Measurements from ENCODE around the gene RAB20.

DNA sequence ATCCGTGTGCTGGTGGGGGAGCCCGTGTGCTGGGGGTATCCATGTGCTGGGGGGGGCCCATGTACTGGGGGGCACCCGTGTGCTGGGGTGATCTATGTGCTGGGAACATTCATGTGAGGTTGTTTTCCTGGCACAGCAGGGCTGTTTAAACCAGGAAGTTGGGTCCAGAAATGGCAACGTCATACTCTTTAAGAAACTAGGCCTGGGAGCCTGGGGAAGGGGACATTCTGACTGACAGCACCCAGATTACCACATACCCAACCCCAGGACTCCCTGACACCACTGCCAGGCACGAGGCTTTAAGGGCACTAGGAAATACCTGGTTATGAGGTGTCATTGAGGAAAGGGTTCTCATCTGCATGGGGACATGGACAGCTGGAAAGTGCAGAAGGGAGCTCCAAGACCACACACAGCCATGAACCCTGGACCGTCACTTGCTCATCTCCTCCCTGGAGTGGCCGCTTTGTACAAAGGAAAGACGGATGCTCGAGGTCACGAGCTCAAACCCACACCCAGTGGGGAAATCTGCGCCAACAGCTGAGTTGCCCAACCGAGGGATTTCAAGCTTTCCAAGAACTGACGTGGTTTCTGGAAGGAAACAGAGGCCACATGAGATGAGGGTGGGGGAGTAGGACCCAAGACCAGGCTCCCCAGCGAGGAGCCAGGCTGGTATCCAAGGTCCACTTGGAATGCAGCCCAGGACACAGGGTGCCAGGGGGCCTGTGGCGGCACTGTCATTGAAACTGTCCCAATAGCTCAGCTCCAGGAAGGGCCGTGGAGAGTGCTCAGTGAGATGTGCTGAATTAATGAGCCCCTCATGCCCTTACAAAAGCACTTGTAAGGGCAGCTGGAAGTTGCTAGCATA is 40.9 kb downstream of the RAB20 start:
- TF ChIP-seq CTCF (IDR thresholded peaks at IDR 0.05) (no peak), POLR2A (IDR thresholded peaks at IDR 0.05) (no peak)

Data from testis (tissue), 2 donors.